Measurements from ENCODE around the gene FBXL16. TPM values are rescaled to one million over a fixed set of nuclear protein-coding genes. Genes with fewer than 3 reads are reported as not detected.
A peak's percentile ranks its signal among the peaks of the same experiment; 100 is the strongest.

The FBXL16 gene
- total RNA-seq, 1 donor from 2014 or later: 0.17 TPM

GRCh38 chr16:667780-668518 lies 37.7 kb downstream of the FBXL16 start, which contains the start of gene RHOT2:
TSS of gene RHOT2 (plus strand) at chr16:668132. CDS start at chr16:668200, 68 bp downstream.
- H3K4me3 ChIP-seq (ENCODE audit: low read depth, low read length): peak within 1 kb of the TSS; percentile 100
- TF ChIP-seq CTCF (IDR thresholded peaks at IDR 0.05; ENCODE audit: insufficient read depth, low read length, poor library complexity, severe bottlenecking): peak; percentile 19
- H3K36me3 ChIP-seq (ENCODE audit: control insufficient read depth, insufficient read depth, low read length): no peaks in the 10 kb centered on the region
- DNase-seq (ENCODE audit: low read depth): peak; percentile 42
- H3K27me3 ChIP-seq (ENCODE audit: control insufficient read depth, insufficient read depth, low read length): no peaks in the 10 kb centered on the region

GRCh38 chr16:667113-667779 lies 38.4 kb downstream of the FBXL16 start:
- Histone ChIP-seq H3K27me3 (ENCODE audit: control insufficient read depth, insufficient read depth, low read length) (no peaks in the 10 kb centered on the region), H3K36me3 (ENCODE audit: control insufficient read depth, insufficient read depth, low read length) (no peaks in the 10 kb centered on the region), H3K4me3 (ENCODE audit: low read depth, low read length) (no peak overlapping the region)
- no peak for DNase-seq (ENCODE audit: low read depth)
- TF ChIP-seq CTCF (IDR thresholded peaks at IDR 0.05; ENCODE audit: insufficient read depth, low read length, poor library complexity, severe bottlenecking): no peak

- Histone ChIP-seq H3K36me3 (ENCODE audit: control insufficient read depth, insufficient read depth, low read length) (no peaks in the 10 kb centered on the region), H3K4me3 (ENCODE audit: low read depth, low read length) (no peak overlapping the region), H3K27me3 (ENCODE audit: control insufficient read depth, insufficient read depth, low read length) (no peaks in the 10 kb centered on the region)
- DNase-seq (ENCODE audit: low read depth): no peak
- no peak for TF ChIP-seq CTCF (IDR thresholded peaks at IDR 0.05; ENCODE audit: insufficient read depth, low read length, poor library complexity, severe bottlenecking)
These were observed 39.0 kb downstream of the FBXL16 start for GRCh38 chr16:666572-666971.

- DNase-seq (ENCODE audit: low read depth): no peak
- TF ChIP-seq CTCF (IDR thresholded peaks at IDR 0.05; ENCODE audit: insufficient read depth, low read length, poor library complexity, severe bottlenecking): no peak
- H3K36me3 ChIP-seq (ENCODE audit: control insufficient read depth, insufficient read depth, low read length): no peaks in the 10 kb centered on the region
- H3K27me3 ChIP-seq (ENCODE audit: control insufficient read depth, insufficient read depth, low read length): no peaks in the 10 kb centered on the region
- H3K4me3 ChIP-seq (ENCODE audit: low read depth, low read length): no peak overlapping the region
These were observed 43.0 kb downstream of the FBXL16 start for GRCh38 chr16:662597-662996.

- TF ChIP-seq CTCF (IDR thresholded peaks at IDR 0.05; ENCODE audit: insufficient read depth, low read length, poor library complexity, severe bottlenecking): no peak
- Histone ChIP-seq H3K27me3 (ENCODE audit: control insufficient read depth, insufficient read depth, low read length) (no peaks in the 10 kb centered on the region), H3K4me3 (ENCODE audit: low read depth, low read length) (no peak overlapping the region), H3K36me3 (ENCODE audit: control insufficient read depth, insufficient read depth, low read length) (no peaks in the 10 kb centered on the region)
- no peak for DNase-seq (ENCODE audit: low read depth)
These were observed 43.5 kb downstream of the FBXL16 start for GRCh38 chr16:662095-662494.
